ENCODE measurements around the gene BRK1. TPM values are rescaled to one million over a fixed set of nuclear protein-coding genes. Genes with fewer than 3 reads are reported as not detected.
A peak's percentile ranks its signal among the peaks of the same experiment; 100 is the strongest.

The BRK1 gene
- polyA plus RNA-seq, 1 of the 3 experiments (the other 2 are of a cell fraction): 211 TPM

DNA sequence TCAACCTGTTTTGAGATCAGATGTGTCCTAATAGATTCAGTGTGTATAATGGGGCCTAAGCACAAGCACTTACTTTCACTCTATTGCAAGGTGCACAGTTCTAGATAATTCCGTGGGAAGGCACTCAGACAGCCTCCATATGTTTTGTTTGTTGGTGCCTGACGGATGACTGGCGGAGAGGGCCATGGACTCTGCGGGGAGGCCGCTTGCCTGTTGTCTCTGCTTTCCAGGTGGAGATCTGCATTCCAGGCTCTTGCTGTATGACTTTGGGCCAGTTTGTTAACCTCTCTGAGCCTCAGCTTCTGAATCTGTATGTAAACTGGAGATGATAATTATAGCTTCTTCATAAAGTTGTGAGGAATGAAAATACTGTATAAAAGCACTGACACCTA is 50.7 kb downstream of the BRK1 start:
- no peak for DNase-seq
- ChIA-PET CTCF (interaction anchor here (1.2 kb wide), 1 partner anchor 59 kb away, joined by 4 read pairs; no protein-coding TSS in a partner anchor), POLR2A (no interaction called here)
- no peaks in the 10 kb centered on the region for H4K20me1 ChIP-seq (ENCODE audit: insufficient read depth)
- H3F3A ChIP-seq (replicated peaks; ENCODE audit: insufficient read depth): peaks cover 12% of the 10 kb centered on the region
- no peaks in the 10 kb centered on the region for H3K27me3 ChIP-seq (ENCODE audit: insufficient read depth)
- no peak overlapping the region for H3K9ac ChIP-seq
- H3K9me3 ChIP-seq: no peaks in the 10 kb centered on the region
- no peak for TF ChIP-seq SIN3A (IDR thresholded peaks at IDR 0.05; ENCODE audit: borderline replicate concordance, low read depth, low read length)
- TF ChIP-seq RXRA (IDR thresholded peaks at IDR 0.05; ENCODE audit: borderline replicate concordance, low read depth): no peak
- no peak for TF ChIP-seq GABPA (IDR thresholded peaks at IDR 0.05; ENCODE audit: low read depth)
- TF ChIP-seq, protein P1, sequence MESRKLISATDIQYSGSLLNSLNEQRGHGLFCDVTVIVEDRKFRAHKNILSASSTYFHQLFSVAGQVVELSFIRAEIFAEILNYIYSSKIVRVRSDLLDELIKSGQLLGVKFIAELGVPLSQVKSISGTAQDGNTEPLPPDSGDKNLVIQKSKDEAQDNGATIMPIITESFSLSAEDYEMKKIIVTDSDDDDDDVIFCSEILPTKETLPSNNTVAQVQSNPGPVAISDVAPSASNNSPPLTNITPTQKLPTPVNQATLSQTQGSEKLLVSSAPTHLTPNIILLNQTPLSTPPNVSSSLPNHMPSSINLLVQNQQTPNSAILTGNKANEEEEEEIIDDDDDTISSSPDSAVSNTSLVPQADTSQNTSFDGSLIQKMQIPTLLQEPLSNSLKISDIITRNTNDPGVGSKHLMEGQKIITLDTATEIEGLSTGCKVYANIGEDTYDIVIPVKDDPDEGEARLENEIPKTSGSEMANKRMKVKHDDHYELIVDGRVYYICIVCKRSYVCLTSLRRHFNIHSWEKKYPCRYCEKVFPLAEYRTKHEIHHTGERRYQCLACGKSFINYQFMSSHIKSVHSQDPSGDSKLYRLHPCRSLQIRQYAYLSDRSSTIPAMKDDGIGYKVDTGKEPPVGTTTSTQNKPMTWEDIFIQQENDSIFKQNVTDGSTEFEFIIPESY (IDR thresholded peaks at IDR 0.05; ENCODE audit: borderline replicate concordance, low read depth): no peak
- TF ChIP-seq GATA2 (CRISPR knock-in tag; IDR thresholded peaks at IDR 0.05): no peak
- no peak for TF ChIP-seq FOXM1 (IDR thresholded peaks at IDR 0.05; ENCODE audit: low read depth)
- TF ChIP-seq NFIC (IDR thresholded peaks at IDR 0.05; ENCODE audit: borderline replicate concordance): no peak
- no peak for TF ChIP-seq FOSL2 (IDR thresholded peaks at IDR 0.05; ENCODE audit: borderline replicate concordance, low read depth)
- TF ChIP-seq, protein P2, sequence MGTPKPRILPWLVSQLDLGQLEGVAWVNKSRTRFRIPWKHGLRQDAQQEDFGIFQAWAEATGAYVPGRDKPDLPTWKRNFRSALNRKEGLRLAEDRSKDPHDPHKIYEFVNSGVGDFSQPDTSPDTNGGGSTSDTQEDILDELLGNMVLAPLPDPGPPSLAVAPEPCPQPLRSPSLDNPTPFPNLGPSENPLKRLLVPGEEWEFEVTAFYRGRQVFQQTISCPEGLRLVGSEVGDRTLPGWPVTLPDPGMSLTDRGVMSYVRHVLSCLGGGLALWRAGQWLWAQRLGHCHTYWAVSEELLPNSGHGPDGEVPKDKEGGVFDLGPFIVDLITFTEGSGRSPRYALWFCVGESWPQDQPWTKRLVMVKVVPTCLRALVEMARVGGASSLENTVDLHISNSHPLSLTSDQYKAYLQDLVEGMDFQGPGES (IDR thresholded peaks at IDR 0.05; ENCODE audit: low read depth, low read length): no peak
- TF ChIP-seq RCOR1 (IDR thresholded peaks at IDR 0.05; ENCODE audit: low read length): no peak
- TF ChIP-seq, protein P3, sequence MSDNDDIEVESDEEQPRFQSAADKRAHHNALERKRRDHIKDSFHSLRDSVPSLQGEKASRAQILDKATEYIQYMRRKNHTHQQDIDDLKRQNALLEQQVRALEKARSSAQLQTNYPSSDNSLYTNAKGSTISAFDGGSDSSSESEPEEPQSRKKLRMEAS (IDR thresholded peaks at IDR 0.05; ENCODE audit: low read depth): no peak
- no peak for TF ChIP-seq ELF1 (IDR thresholded peaks at IDR 0.05)
- no peak for TF ChIP-seq EZH2phosphoT487 (IDR thresholded peaks at IDR 0.05; ENCODE audit: borderline replicate concordance, low read depth)
- TF ChIP-seq FOXJ3 (CRISPR knock-in tag; IDR thresholded peaks at IDR 0.05): no peak
- TF ChIP-seq YY1 (IDR thresholded peaks at IDR 0.05; ENCODE audit: low read depth): no peak
- TF ChIP-seq, protein P4, sequence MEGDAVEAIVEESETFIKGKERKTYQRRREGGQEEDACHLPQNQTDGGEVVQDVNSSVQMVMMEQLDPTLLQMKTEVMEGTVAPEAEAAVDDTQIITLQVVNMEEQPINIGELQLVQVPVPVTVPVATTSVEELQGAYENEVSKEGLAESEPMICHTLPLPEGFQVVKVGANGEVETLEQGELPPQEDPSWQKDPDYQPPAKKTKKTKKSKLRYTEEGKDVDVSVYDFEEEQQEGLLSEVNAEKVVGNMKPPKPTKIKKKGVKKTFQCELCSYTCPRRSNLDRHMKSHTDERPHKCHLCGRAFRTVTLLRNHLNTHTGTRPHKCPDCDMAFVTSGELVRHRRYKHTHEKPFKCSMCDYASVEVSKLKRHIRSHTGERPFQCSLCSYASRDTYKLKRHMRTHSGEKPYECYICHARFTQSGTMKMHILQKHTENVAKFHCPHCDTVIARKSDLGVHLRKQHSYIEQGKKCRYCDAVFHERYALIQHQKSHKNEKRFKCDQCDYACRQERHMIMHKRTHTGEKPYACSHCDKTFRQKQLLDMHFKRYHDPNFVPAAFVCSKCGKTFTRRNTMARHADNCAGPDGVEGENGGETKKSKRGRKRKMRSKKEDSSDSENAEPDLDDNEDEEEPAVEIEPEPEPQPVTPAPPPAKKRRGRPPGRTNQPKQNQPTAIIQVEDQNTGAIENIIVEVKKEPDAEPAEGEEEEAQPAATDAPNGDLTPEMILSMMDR (IDR thresholded peaks at IDR 0.05): no peak
- TF ChIP-seq MXI1 (IDR thresholded peaks at IDR 0.05; ENCODE audit: low read depth, low read length): no peak
- no peak for TF ChIP-seq TAF1 (IDR thresholded peaks at IDR 0.05; ENCODE audit: borderline replicate concordance, low read depth, low read length)
- TF ChIP-seq, protein P5, sequence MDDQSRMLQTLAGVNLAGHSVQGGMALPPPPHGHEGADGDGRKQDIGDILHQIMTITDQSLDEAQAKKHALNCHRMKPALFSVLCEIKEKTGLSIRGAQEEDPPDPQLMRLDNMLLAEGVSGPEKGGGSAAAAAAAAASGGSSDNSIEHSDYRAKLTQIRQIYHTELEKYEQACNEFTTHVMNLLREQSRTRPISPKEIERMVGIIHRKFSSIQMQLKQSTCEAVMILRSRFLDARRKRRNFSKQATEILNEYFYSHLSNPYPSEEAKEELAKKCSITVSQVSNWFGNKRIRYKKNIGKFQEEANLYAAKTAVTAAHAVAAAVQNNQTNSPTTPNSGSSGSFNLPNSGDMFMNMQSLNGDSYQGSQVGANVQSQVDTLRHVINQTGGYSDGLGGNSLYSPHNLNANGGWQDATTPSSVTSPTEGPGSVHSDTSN (IDR thresholded peaks at IDR 0.05): no peak
- TF ChIP-seq, protein P6, sequence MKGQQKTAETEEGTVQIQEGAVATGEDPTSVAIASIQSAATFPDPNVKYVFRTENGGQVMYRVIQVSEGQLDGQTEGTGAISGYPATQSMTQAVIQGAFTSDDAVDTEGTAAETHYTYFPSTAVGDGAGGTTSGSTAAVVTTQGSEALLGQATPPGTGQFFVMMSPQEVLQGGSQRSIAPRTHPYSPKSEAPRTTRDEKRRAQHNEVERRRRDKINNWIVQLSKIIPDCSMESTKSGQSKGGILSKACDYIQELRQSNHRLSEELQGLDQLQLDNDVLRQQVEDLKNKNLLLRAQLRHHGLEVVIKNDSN (IDR thresholded peaks at IDR 0.05; ENCODE audit: borderline replicate concordance, low read depth): no peak
- 95% methylated on average over 5 of the region's 5 CpGs for WGBS (ENCODE audit: low lambda C conversion rate)
- H2AFZ ChIP-seq (ENCODE audit: low read depth): no peak overlapping the region
- H3K4me2 ChIP-seq: peak overlapping the region; percentile 85
- peaks cover 0 to 3% of the 10 kb centered on the region in 2 experiments; a peak in 1 of 4 replicates for H3K4me1 ChIP-seq (ENCODE audit: control insufficient read depth in 1 of 2, insufficient read depth in 2 of 2, low read depth in 1 of 2, low read length in 1 of 2)
- no peaks in the 10 kb centered on the region for H3K9me2 ChIP-seq
- peak overlapping the region in 1 of 2 experiments; percentile 98; a peak in 2 of 4 replicates for H3K4me3 ChIP-seq (ENCODE audit: low read depth in 2 of 2, low read length in 1 of 2)
- H3K79me2 ChIP-seq (ENCODE audit: insufficient read depth): peaks cover 57% of the 10 kb centered on the region
- peaks cover 0 to 27% of the 10 kb centered on the region in 2 experiments for H3K36me3 ChIP-seq (replicated peaks in 1 of 2; ENCODE audit: control insufficient read depth in 1 of 2, insufficient read depth in 2 of 2, low read length in 1 of 2)
- H3K27ac ChIP-seq (ENCODE audit: low read depth in 2 of 2, low read length in 1 of 2): no peak overlapping the region; a peak in 1 of 4 replicates
